ENCODE measurements around the gene MCCD1. TPM values are rescaled to one million over a fixed set of nuclear protein-coding genes. Genes with fewer than 3 reads are reported as not detected.
"Not testable (repeated sequence)": the region's sequence is repeated elsewhere in the genome, so short reads cannot be mapped to it uniquely, and the experiment has no call there.

Gene MCCD1
- polyA plus RNA-seq, 4 donors: 15.4 to 24.2 (median 18.0) TPM

- DNase-seq (ENCODE audit: low read depth in 4 of 4, low spot score in 2 of 4): peak in 3 of 4 donors; percentile 22 to 38 (median 24)
Measured at GRCh38 chr6:31541059-31541657, 12.4 kb downstream of the MCCD1 start.

GRCh38 chr6:31541658-31542521, 13.1 kb downstream of the MCCD1 start, which contains the start of gene DDX39B:
DDX39B (minus strand) TSS chr6:31542003; CDS start chr6:31540532, 1,471 bp downstream.
- peak; percentile 95 to 99 (median 96) for DNase-seq (ENCODE audit: low read depth in 4 of 4, low spot score in 2 of 4)

GRCh38 chr6:31543639-31544038, 14.9 kb downstream of the MCCD1 start:
- DNase-seq (ENCODE audit: low read depth in 4 of 4, low spot score in 2 of 4): no peak

GRCh38 chr6:31544676-31545075, 15.9 kb downstream of the MCCD1 start:
- DNase-seq (ENCODE audit: low read depth in 4 of 4, low spot score in 2 of 4): no peak

GRCh38 chr6:31545291-31545690, 16.5 kb downstream of the MCCD1 start:
- no peak for DNase-seq (ENCODE audit: low read depth in 4 of 4, low spot score in 2 of 4)

GRCh38 chr6:31546339-31546957, 17.7 kb downstream of the MCCD1 start, which contains the start of gene ATP6V1G2:
ATP6V1G2 (minus strand) TSS chr6:31546608; CDS start chr6:31546559, 49 bp downstream.
- DNase-seq (ENCODE audit: low read depth in 4 of 4, low spot score in 2 of 4): peak in 3 of 4 donors; percentile 77 to 84 (median 78)

GRCh38 chr6:31546958-31547726, 18.4 kb downstream of the MCCD1 start, which contains the start of gene NFKBIL1:
NFKBIL1 (plus strand) TSS chr6:31547608; CDS start chr6:31547695, 87 bp downstream.
- peak; percentile 86 to 96 (median 92) for DNase-seq (ENCODE audit: low read depth in 4 of 4, low spot score in 2 of 4)

GRCh38 chr6:31547727-31548543, 19.2 kb downstream of the MCCD1 start:
- no peak for DNase-seq (ENCODE audit: low read depth in 4 of 4, low spot score in 2 of 4)

- no peak for DNase-seq (ENCODE audit: low read depth in 4 of 4, low spot score in 2 of 4)
Measured at GRCh38 chr6:31548544-31548873, 19.7 kb downstream of the MCCD1 start.

GRCh38 chr6:31551371-31551770, 22.6 kb downstream of the MCCD1 start:
- DNase-seq (ENCODE audit: low read depth in 4 of 4, low spot score in 2 of 4): not testable (repeated sequence)

GRCh38 chr6:31556307-31556706, 27.5 kb downstream of the MCCD1 start:
- no peak for DNase-seq (ENCODE audit: low read depth in 4 of 4, low spot score in 2 of 4)

- DNase-seq (ENCODE audit: low read depth in 4 of 4, low spot score in 2 of 4): no peak
Measured at GRCh38 chr6:31557443-31558317, 28.9 kb downstream of the MCCD1 start.

- DNase-seq (ENCODE audit: low read depth in 4 of 4, low spot score in 2 of 4): no peak
Measured at GRCh38 chr6:31558318-31558625, 29.5 kb downstream of the MCCD1 start.

- DNase-seq (ENCODE audit: low read depth in 4 of 4, low spot score in 2 of 4): no peak
Measured at GRCh38 chr6:31558631-31559500, 30.1 kb downstream of the MCCD1 start.

GRCh38 chr6:31559606-31559957, 30.8 kb downstream of the MCCD1 start:
- no peak for DNase-seq (ENCODE audit: low read depth in 4 of 4, low spot score in 2 of 4)

GRCh38 chr6:31559958-31560696, 31.4 kb downstream of the MCCD1 start:
- DNase-seq (ENCODE audit: low read depth in 4 of 4, low spot score in 2 of 4): no peak

- DNase-seq (ENCODE audit: low read depth in 4 of 4, low spot score in 2 of 4): no peak
Measured at GRCh38 chr6:31560697-31561058, 31.9 kb downstream of the MCCD1 start.
